Ishikawa (cell line): ENCODE measurements around the gene SLC66A1.

ENCODE experiments used
- CEBPB ChIP-seq: IDR thresholded peaks from 2 replicates; pipeline ENCODE4 v1.6.1; 2012
- CREB1 ChIP-seq: IDR thresholded peaks from 2 replicates; pipeline ENCODE4 v1.6.1; 2012; ENCODE audit warnings: low read depth
- EGR1 ChIP-seq: IDR thresholded peaks from 2 replicates; pipeline ENCODE4 v1.6.1; 2012
- EP300 ChIP-seq: IDR thresholded peaks from 2 replicates; pipeline ENCODE4 v1.6.1; 2012; ENCODE audit warnings: borderline replicate concordance
- FOXM1 ChIP-seq: IDR thresholded peaks from 2 replicates; pipeline ENCODE4 v1.6.1; 2012; ENCODE audit warnings: low read depth, borderline replicate concordance
- MAX ChIP-seq: IDR thresholded peaks from 2 replicates; pipeline ENCODE4 v1.6.1; 2012
- NFIC ChIP-seq: IDR thresholded peaks from 2 replicates; pipeline ENCODE4 v1.6.1; 2012
- RAD21 ChIP-seq: IDR thresholded peaks from 2 replicates; pipeline ENCODE4 v1.6.1; 2012; ENCODE audit warnings: low read depth
- REST ChIP-seq: IDR thresholded peaks from 2 replicates; pipeline ENCODE4 v1.6.1; 2012; ENCODE audit warnings: low read depth, mild to moderate bottlenecking
- TAF1 ChIP-seq: IDR thresholded peaks from 2 replicates; pipeline ENCODE4 v1.6.1; 2012; ENCODE audit warnings: low read depth, mild to moderate bottlenecking
- TCF12 ChIP-seq: IDR thresholded peaks from 2 replicates; pipeline ENCODE4 v1.6.1; 2012; ENCODE audit warnings: low read depth
- TEAD4 ChIP-seq: IDR thresholded peaks from 2 replicates; pipeline ENCODE4 v1.6.1; 2012
- USF1 ChIP-seq: IDR thresholded peaks from 2 replicates; pipeline ENCODE4 v1.6.1; 2012
- YY1 ChIP-seq: IDR thresholded peaks from 2 replicates; pipeline ENCODE4 v1.6.1; 2012; ENCODE audit warnings: low read depth
- ZBTB7A ChIP-seq: IDR thresholded peaks from 2 replicates; pipeline ENCODE4 v1.6.1; 2012; ENCODE audit warnings: low read depth

SLC66A1 gene

GRCh38 chr1:19294638-19295037 lies 17.5 kb upstream of the SLC66A1 start:
- TF ChIP-seq USF1 (0 out of 2 replicates have a peak, but pooled peaks have one; percentile 19), TEAD4 (no peak), MAX (no peak)

GRCh38 chr1:19300211-19300610 lies 11.9 kb upstream of the SLC66A1 start:
- TF ChIP-seq CREB1, result no peak
- TF ChIP-seq EP300, result no peak
- TF ChIP-seq EGR1, result no peak

- no peak for TF ChIP-seq USF1
- TF ChIP-seq REST, result no peak
- no peak for TF ChIP-seq NFIC
- no peak for TF ChIP-seq EGR1
- TF ChIP-seq CREB1, result no peak
- TF ChIP-seq FOXM1, result no peak
- no peak for TF ChIP-seq EP300
- no peak for TF ChIP-seq TEAD4
- no peak for TF ChIP-seq CEBPB
- no peak for TF ChIP-seq MAX
- no peak for TF ChIP-seq TCF12
- no peak for TF ChIP-seq TAF1
- TF ChIP-seq ZBTB7A, result no peak
- no peak for TF ChIP-seq YY1
- no peak for TF ChIP-seq RAD21
Observed at GRCh38 chr1:19305880-19306279, 6.2 kb upstream of the SLC66A1 start.

- no peak for TF ChIP-seq TCF12
Observed at GRCh38 chr1:19306941-19307340, 5.2 kb upstream of the SLC66A1 start.

- no peak for TF ChIP-seq TEAD4
- TF ChIP-seq USF1, result no peak
- TF ChIP-seq REST, result no peak
- TF ChIP-seq FOXM1, result no peak
- TF ChIP-seq CEBPB, result no peak
- no peak for TF ChIP-seq TCF12
- TF ChIP-seq ZBTB7A, result no peak
- no peak for TF ChIP-seq EP300
- TF ChIP-seq TAF1, result no peak
- TF ChIP-seq CREB1, result no peak
- no peak for TF ChIP-seq RAD21
- no peak for TF ChIP-seq MAX
- no peak for TF ChIP-seq EGR1
- no peak for TF ChIP-seq YY1
- no peak for TF ChIP-seq NFIC
Observed at GRCh38 chr1:19307794-19308508, 4.2 kb upstream of the SLC66A1 start.

- TF ChIP-seq YY1, result no peak
- no peak for TF ChIP-seq EP300
Observed at GRCh38 chr1:19308509-19308907, 3.6 kb upstream of the SLC66A1 start.
